PC-3 (cell line): Measurements from ENCODE around the gene SNX11. TPM values are rescaled to one million over a fixed set of nuclear protein-coding genes. Genes with fewer than 3 reads are reported as not detected.

Source experiments
- ATAC-seq: fragments of 200-7000 bp; cut with Tn5 transposase; 2 replicates; pipeline ENCODE4 v1.9.1; 2020; ENCODE audit warnings: mild to moderate bottlenecking, moderate library complexity
- BruUV-seq: library from RNA; stranded (reverse); fragments of 400-500 nt; replicated peaks from 2 replicates; lab custom pipeline; 2021; lab: Mats Ljungman, UMichigan
- CTCF ChIA-PET: fragments of 300-600 bp; sonication (Branson Sonifier 250); formaldehyde crosslinking; loops from one replicate; lab custom pipeline; 2022; ENCODE audit warnings: antibody characterized with exemption; lab: Charles Lee
- POLR2A ChIA-PET: fragments of 300-600 bp; sonication (Branson Sonifier 250); formaldehyde crosslinking; loops from one replicate; lab custom pipeline; 2022; ENCODE audit warnings: antibody characterized with exemption; ENCODE audit not compliant: unreplicated experiment; lab: Charles Lee
- DNase-seq: peaks from one replicate; pipeline ENCODE4 v3.0.0-alpha.2; 2015
- H2AFZ ChIP-seq: fragments of 300-600 bp; sonication (generic); 2 replicates; pipeline ENCODE4 v1.6.0; 2016; ENCODE audit warnings: antibody characterized with exemption, low read length
- H3F3A ChIP-seq: fragments of 300-600 bp; sonication (generic); one replicate; pipeline ENCODE4 v1.6.0; 2017; ENCODE audit warnings: antibody characterized with exemption, low read length, control low read depth, mild to moderate bottlenecking; ENCODE audit not compliant: unreplicated experiment
- H3K27ac ChIP-seq: fragments of 300-600 bp; sonication (generic); 2 replicates; pipeline ENCODE4 v1.5.1; 2016; ENCODE audit warnings: mild to moderate bottlenecking, low read length
- H3K27me3 ChIP-seq: fragments of 300-600 bp; sonication (generic); 2 replicates; pipeline ENCODE4 v1.6.1; 2016; ENCODE audit warnings: low read length, mixed read lengths
- H3K36me3 ChIP-seq: fragments of 300-600 bp; sonication (generic); 2 replicates; pipeline ENCODE4 v1.6.1; 2016; ENCODE audit warnings: low read depth, mixed run types, low read length, mixed read lengths
- H3K4me1 ChIP-seq: fragments of 300-600 bp; sonication (generic); 2 replicates; pipeline ENCODE4 v1.5.1; 2016; ENCODE audit warnings: low read length; ENCODE audit not compliant: insufficient read depth
- H3K4me2 ChIP-seq: fragments of 300-600 bp; sonication (generic); 2 replicates; pipeline ENCODE4 v1.6.0; 2016; ENCODE audit warnings: low read length
- H3K4me3 ChIP-seq: fragments of 300-600 bp; sonication (generic); 2 replicates; pipeline ENCODE4 v1.5.1; 2016; ENCODE audit warnings: mild to moderate bottlenecking, low read length, mixed read lengths
- H3K79me2 ChIP-seq: fragments of 300-600 bp; sonication (generic); 2 replicates; pipeline ENCODE4 v1.6.1; 2017; ENCODE audit warnings: low read length, mixed read lengths
- H3K9ac ChIP-seq: fragments of 300-600 bp; sonication (generic); 2 replicates; pipeline ENCODE4 v1.6.0; 2016; ENCODE audit warnings: mild to moderate bottlenecking, low read length
- H3K9me2 ChIP-seq: fragments of 300-600 bp; sonication (generic); replicated peaks from 2 replicates; pipeline ENCODE4 v1.6.1; 2016; ENCODE audit warnings: mixed run types, low read length, mixed read lengths
- H3K9me3 ChIP-seq: fragments of 300-600 bp; sonication (generic); 2 replicates; pipeline ENCODE4 v1.6.1; 2016; ENCODE audit warnings: low read length, mixed read lengths
- H4K20me1 ChIP-seq: fragments of 300-600 bp; sonication (generic); 2 replicates; pipeline ENCODE4 v1.6.1; 2016; ENCODE audit warnings: low read length, mixed read lengths
- EZH2 ChIP-seq: fragments of 300-600 bp; sonication (generic); IDR thresholded peaks from one replicate; pipeline ENCODE4 v1.6.1; 2017; ENCODE audit warnings: antibody characterized with exemption, mild to moderate bottlenecking, low read length; ENCODE audit not compliant: unreplicated experiment
- EZH2phosphoT487 ChIP-seq: fragments of 300-600 bp; sonication (generic); IDR thresholded peaks from 2 replicates; pipeline ENCODE4 v1.6.1; 2018; ENCODE audit warnings: mild to moderate bottlenecking, antibody characterized with exemption, low read length, borderline replicate concordance
- intact Hi-C: fragments of 100-400 bp; cut with micrococcal nuclease; formaldehyde crosslinking; loops from 2 replicates; pipeline ENCODE4 v1.9.0; 2023
- total RNA-seq: library from RNA; depleted of rRNA; stranded (reverse); fragments of >200 nt; gene quantifications from 2 replicates; pipeline ENCODE4 v1.2.3, GENCODE V29; 2014
- TF ChIP-seq, protein P1 (sequence below): fragments of 300-600 bp; sonication (generic); conservative IDR thresholded peaks from 2 replicates; pipeline ENCODE4 v1.5.1; 2017; ENCODE audit warnings: antibody characterized with exemption, low read depth, mild to moderate bottlenecking, low read length

SNX11 gene
- total RNA-seq, 1 experiment from 2014 or later: 17.7 TPM

DNA sequence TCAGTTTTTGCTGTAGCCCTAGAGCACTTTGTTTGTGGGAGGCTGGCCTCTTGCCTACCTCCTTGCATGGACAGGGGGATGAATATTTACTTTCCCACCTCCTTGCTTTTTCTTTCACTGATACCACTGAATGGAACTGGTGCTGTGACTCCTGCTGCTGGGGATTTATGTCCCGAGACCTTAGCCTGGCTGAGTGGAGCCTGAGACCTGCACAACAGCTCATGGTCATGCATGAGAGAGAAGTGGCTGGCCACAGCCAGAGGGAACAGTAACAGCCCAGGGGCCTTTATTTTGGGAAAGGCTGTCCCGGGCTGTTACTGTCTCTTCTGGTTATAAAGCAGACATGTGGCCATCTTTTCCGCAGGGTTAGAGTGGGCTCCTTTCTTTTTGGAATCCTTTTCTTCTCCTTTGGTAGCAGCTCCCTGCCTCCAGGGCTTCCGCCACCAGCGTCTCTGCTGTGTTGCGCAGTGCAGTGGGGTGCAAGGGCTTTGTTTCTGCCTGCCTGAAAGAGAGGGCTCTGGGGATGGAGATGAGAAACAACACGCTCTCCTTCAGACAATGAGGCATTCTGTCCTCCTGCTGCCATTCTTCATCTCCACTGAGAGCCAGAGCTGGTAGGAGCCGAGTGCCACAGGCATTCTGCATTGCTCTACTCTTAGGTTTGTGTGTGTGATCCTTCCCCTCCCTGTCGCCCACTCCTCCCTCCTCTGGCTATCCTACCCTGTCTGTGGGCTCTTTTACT, 14.5 kb downstream of the SNX11 start:
- no peak for ATAC-seq
- TF ChIP-seq EZH2 (no peak), EZH2phosphoT487 (no peak)
- TF ChIP-seq, protein P1, sequence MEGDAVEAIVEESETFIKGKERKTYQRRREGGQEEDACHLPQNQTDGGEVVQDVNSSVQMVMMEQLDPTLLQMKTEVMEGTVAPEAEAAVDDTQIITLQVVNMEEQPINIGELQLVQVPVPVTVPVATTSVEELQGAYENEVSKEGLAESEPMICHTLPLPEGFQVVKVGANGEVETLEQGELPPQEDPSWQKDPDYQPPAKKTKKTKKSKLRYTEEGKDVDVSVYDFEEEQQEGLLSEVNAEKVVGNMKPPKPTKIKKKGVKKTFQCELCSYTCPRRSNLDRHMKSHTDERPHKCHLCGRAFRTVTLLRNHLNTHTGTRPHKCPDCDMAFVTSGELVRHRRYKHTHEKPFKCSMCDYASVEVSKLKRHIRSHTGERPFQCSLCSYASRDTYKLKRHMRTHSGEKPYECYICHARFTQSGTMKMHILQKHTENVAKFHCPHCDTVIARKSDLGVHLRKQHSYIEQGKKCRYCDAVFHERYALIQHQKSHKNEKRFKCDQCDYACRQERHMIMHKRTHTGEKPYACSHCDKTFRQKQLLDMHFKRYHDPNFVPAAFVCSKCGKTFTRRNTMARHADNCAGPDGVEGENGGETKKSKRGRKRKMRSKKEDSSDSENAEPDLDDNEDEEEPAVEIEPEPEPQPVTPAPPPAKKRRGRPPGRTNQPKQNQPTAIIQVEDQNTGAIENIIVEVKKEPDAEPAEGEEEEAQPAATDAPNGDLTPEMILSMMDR: no peak
- H3F3A ChIP-seq: no peaks in the 10 kb centered on the region
- peaks cover 16% of the 10 kb centered on the region for H3K36me3 ChIP-seq
- no peak overlapping the region for H3K4me3 ChIP-seq
- DNase-seq: no peak
- no peak overlapping the region for H3K27ac ChIP-seq
- intact Hi-C loops: no loop called here
- no peaks in the 10 kb centered on the region for H3K27me3 ChIP-seq
- no peaks in the 10 kb centered on the region for H3K79me2 ChIP-seq
- peaks cover 8% of the 10 kb centered on the region for H3K4me1 ChIP-seq
- no peak overlapping the region for H3K9ac ChIP-seq
- H3K4me2 ChIP-seq: no peak overlapping the region
- BruUV-seq: no TSS peak
- no peaks in the 10 kb centered on the region for H3K9me2 ChIP-seq
- H3K9me3 ChIP-seq: no peaks in the 10 kb centered on the region
- CTCF ChIA-PET: interaction anchor here (1.5 kb wide), 1 partner anchor 97 kb away, joined by 3 read pairs; no protein-coding TSS in a partner anchor
- no peaks in the 10 kb centered on the region for H4K20me1 ChIP-seq
- H2AFZ ChIP-seq: no peak overlapping the region
- POLR2A ChIA-PET: no interaction called here

DNA sequence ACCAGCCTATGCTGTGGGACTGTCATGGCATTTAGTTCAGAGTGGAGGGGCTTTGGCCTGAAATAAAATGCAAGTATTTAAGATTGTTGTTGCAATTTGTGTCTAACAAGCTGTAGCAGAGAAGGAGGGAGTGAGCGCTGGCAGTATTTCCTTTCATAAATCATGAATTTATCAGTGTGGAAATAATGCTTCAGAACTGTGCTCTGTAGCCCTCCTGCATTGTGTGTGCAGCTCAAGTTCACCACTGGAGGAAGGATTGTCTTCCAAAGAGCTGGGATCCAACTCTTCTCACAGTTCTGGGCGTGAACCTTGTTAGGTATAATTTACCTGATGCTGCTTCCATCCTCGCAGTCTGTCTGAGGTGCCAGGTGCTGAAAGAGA, 15.1 kb downstream of the SNX11 start:
- intact Hi-C loops: no loop called here
- CTCF ChIA-PET: interaction anchor here (1.4 kb wide), 1 partner anchor 97 kb away, joined by 3 read pairs; no protein-coding TSS in a partner anchor
- ATAC-seq (no peak), DNase-seq (no peak)
- TF ChIP-seq, protein P1: no peak
- TF ChIP-seq EZH2 (no peak), EZH2phosphoT487 (no peak)
- Histone ChIP-seq H3K4me1 (peaks cover 13% of the 10 kb centered on the region), H3K27me3 (no peaks in the 10 kb centered on the region), H2AFZ (no peak overlapping the region), H3K4me3 (no peak overlapping the region), H3K4me2 (no peak overlapping the region), H4K20me1 (no peaks in the 10 kb centered on the region), H3F3A (no peaks in the 10 kb centered on the region), H3K27ac (no peak overlapping the region), H3K9me3 (no peaks in the 10 kb centered on the region), H3K9ac (no peak overlapping the region), H3K79me2 (no peaks in the 10 kb centered on the region), H3K9me2 (no peaks in the 10 kb centered on the region), H3K36me3 (peaks cover 15% of the 10 kb centered on the region)
- no TSS peak for BruUV-seq
- POLR2A ChIA-PET: no interaction called here

DNA sequence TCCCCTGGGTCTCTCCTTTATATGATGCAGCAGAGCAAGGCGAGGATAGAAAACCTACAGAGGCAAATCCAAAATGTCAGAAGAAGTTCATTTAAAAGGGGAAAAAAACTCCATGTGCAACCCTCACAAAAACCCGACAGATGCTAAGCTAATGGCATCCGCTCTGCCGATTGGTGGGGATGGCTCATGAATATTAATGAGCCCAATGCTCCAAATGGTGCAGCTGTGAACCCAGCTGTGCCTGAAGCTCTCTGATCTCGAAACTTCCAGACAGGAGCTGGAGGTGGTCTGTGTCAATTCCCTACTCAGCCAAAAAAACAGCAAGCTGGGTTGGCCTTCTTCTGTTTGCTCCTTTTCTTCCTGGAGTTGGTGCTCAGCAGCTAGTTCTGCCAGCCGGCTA, 15.5 kb downstream of the SNX11 start:
- TF ChIP-seq, protein P1: no peak
- TF ChIP-seq EZH2 (no peak), EZH2phosphoT487 (no peak)
- Histone ChIP-seq H3K4me3 (no peak overlapping the region), H3K4me1 (peaks cover 15% of the 10 kb centered on the region), H3K79me2 (no peaks in the 10 kb centered on the region), H3K4me2 (no peak overlapping the region), H3K9me2 (no peaks in the 10 kb centered on the region), H3K27ac (no peak overlapping the region), H4K20me1 (no peaks in the 10 kb centered on the region), H3F3A (no peaks in the 10 kb centered on the region), H3K36me3 (peaks cover 14% of the 10 kb centered on the region), H2AFZ (no peak overlapping the region), H3K27me3 (no peaks in the 10 kb centered on the region), H3K9me3 (no peaks in the 10 kb centered on the region), H3K9ac (no peak overlapping the region)
- BruUV-seq: no TSS peak
- ChIA-PET POLR2A (interaction anchor here (0.6 kb wide), 1 partner anchor 44 kb away, joined by 3 read pairs; no protein-coding TSS in a partner anchor), CTCF (interaction anchor here (1.4 kb wide), 1 partner anchor 98 kb away, joined by 3 read pairs; no protein-coding TSS in a partner anchor)
- DNase-seq (no peak), ATAC-seq (no peak)
- intact Hi-C loops: no loop called here
